ENCODE data around the gene EFNA5. TPM values are rescaled to one million over a fixed set of nuclear protein-coding genes. Genes with fewer than 3 reads are reported as not detected.

EFNA5 gene
- total and polyA plus RNA-seq, 10 of the 15 experiments (the other 5 are each of a cell fraction or from before 2014, with no cell fraction given), result 0.19 to 12.6 (median 3.9) TPM

- TF ChIP-seq ZNF622 (IDR thresholded peaks at IDR 0.05) (no peak), CREB1 (IDR thresholded peaks at IDR 0.05; ENCODE audit: low read depth) (no peak), CHD1 (IDR thresholded peaks at IDR 0.05; ENCODE audit: low read depth, low read length) (no peak), MEF2A (IDR thresholded peaks at IDR 0.05; ENCODE audit: insufficient read depth, low read depth, low read length) (0 out of 2 replicates have a peak, but pooled peaks have one; percentile 8), CUX1 (IDR thresholded peaks at IDR 0.05; ENCODE audit: insufficient replicate concordance, low read depth, low read length) (peak; percentile 29), JUNB (IDR thresholded peaks at IDR 0.05) (0 out of 2 replicates have a peak, but pooled peaks have one; percentile 12), ATF2 (IDR thresholded peaks at IDR 0.05; ENCODE audit: low read length) (peak; percentile 76; the same call in 1 of the 2 replicates), HCFC1 (IDR thresholded peaks at IDR 0.05; ENCODE audit: low read length) (no peak), NR2C2 (IDR thresholded peaks at IDR 0.05; ENCODE audit: borderline replicate concordance, control insufficient read depth, insufficient read length, low read depth) (no peak), KLF5 (IDR thresholded peaks at IDR 0.05; ENCODE audit: partially characterized antibody) (no peak), POLR2AphosphoS5 (IDR thresholded peaks at IDR 0.05; ENCODE audit: low read length) (no peak), RBBP5 (conservative IDR thresholded peaks at IDR 0.05) (no peak), FOXM1 (IDR thresholded peaks at IDR 0.05; ENCODE audit: low read depth, low read length) (peak; percentile 67; the same call in 1 of the 2 replicates), ZNF592 (IDR thresholded peaks at IDR 0.05) (no peak), HDAC6 (IDR thresholded peaks at IDR 0.05; ENCODE audit: unreplicated experiment) (no peak), IKZF1 (conservative IDR thresholded peaks at IDR 0.05) (0 out of 2 replicates have a peak, but pooled peaks have one; percentile 16), KDM1A (IDR thresholded peaks at IDR 0.05; ENCODE audit: borderline replicate concordance) (no peak), CBFB (IDR thresholded peaks at IDR 0.05; ENCODE audit: low read depth) (no peak), POLR2AphosphoS2 (IDR thresholded peaks at IDR 0.05; ENCODE audit: low read depth, low read length) (no peak), TBL1XR1 (IDR thresholded peaks at IDR 0.05; ENCODE audit: low read depth, low read length) (no peak), NFIC (IDR thresholded peaks at IDR 0.05; ENCODE audit: low read depth, low read length) (peak; percentile 86), ZSCAN29 (IDR thresholded peaks at IDR 0.05) (no peak)
These were observed 93.9 kb downstream of the EFNA5 start (continued) for GRCh38 chr5:107576736-107577393.
